DLD1 (cell line): ENCODE measurements around the gene NCCRP1.

ENCODE experiments used
- in situ Hi-C: cut with HindIII; loops from 2 replicates; pipeline ENCODE4 v1.10.0; 2017; ENCODE audit warnings: low sequenced_read_pairs

NCCRP1 gene

DNA sequence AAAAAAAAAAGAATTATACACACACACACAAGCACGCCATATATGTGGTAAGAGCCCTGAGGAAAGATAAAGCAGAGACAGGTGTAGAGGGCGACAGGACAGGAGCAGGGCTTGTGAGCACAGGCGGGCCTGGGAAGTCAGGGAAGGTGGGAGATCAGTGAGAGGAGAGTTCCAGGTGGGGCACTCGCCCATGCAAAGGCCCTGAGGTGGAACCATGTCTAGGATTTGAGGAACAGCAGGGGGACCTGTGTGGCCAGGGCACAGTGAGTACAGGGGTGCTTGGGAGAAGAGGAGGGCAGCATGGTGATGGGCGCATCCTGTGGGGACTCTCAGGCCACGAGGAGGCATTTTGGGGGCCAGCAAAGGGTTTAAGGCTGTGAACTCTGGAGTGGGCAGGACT lies 32.5 kb upstream of the NCCRP1 start:
- in situ Hi-C loops = no loop called here

DNA sequence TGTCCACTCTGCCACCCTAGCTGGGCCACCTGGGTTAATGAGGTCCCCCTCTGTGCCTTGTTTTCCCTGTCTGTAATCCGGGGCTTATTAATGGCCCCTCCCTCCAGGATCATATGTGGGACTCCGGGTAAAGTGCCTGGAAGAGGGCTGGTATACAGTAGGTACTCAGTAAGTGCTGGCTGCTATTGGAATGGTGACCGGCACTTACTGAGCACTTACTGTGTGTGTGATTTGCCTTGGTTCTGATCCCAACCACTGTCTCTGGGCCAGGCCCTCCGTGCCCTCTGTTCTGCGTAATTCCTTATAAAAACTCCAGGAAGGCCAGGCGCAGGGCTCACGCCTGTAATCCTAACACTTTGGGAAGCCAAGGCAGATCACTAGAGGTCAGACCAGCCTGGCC lies 30.9 kb upstream of the NCCRP1 start:
- in situ Hi-C loops = no loop called here

DNA sequence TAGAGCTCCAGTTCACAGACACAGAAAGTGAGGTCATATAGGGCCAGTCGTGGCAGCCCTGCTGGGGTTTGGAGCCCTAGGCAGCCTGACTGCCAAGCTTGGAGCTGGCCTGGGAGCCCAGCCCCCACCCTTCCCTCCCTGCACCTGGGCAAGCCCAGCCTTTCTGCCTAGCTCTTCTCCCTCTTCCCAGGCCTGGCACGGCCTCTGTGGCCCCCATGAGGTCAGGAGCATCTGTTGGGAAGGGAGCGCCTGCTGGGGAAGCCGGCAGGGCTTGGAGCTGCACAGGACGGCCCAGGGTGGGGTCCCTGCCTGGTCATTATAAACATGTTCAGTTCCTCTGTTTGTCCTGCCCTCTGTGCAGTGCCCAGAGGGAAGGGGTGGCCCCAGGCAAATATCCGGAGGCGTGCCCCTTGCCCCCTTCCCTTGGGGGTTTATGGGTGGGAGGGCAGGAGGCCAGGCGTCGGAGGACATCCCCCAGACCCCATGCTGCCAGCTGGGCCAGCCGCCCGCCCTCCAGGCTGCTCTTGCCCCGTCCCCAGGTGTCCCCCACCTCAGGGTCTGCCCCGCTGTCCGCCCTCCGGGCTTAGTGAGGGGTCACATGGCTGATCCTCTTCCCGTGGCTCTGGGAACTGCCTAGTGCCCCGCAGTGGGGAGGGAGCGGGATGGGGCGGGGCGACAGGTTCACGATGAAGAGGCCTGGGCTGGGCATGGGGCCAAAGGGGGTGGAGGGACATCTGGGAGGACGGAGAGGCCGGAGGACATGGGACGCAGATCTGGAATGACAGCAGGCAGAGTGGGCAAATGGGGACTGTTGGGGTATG lies 30.0 kb upstream of the NCCRP1 start:
- in situ Hi-C loops = no loop called here

DNA sequence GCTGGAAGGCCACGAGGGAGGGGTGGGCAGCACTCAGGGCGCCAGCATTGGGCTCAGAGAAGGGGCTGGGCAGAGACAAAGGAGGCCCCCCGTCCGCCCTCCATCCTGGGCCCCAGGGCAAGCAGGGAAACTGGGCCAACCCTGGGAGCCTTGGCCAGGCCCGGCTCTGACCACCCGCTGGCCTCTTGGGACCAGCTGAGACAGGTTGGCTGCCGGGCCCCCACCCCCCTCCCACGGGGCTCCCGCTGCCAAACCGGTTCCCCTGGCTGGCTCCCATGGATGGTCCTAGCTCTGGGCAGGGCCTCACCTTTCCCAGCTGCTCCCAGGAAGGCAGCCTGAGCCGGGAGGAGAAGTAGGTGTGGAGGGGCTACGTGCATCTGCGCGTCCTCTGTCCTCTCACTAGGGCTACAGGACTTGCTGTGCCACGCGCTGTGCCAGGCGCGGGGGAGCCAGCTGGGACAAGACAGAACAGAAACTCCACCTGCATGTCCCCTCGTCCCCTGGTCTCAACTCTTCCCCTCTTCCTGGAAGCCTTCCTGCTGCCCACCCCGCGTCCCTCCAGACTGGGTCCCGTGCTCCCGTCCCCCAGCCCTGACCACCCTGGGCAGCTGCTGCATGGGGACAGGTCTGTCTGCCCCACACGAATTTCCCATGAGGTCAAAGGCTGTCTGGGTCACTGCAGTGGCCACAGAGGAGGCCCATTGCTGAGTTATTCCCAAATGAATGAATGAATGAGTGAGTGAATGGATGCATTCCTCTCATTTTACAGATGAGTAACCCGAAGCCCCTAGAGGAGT lies 29.1 kb upstream of the NCCRP1 start:
- in situ Hi-C loops = no loop called here

DNA sequence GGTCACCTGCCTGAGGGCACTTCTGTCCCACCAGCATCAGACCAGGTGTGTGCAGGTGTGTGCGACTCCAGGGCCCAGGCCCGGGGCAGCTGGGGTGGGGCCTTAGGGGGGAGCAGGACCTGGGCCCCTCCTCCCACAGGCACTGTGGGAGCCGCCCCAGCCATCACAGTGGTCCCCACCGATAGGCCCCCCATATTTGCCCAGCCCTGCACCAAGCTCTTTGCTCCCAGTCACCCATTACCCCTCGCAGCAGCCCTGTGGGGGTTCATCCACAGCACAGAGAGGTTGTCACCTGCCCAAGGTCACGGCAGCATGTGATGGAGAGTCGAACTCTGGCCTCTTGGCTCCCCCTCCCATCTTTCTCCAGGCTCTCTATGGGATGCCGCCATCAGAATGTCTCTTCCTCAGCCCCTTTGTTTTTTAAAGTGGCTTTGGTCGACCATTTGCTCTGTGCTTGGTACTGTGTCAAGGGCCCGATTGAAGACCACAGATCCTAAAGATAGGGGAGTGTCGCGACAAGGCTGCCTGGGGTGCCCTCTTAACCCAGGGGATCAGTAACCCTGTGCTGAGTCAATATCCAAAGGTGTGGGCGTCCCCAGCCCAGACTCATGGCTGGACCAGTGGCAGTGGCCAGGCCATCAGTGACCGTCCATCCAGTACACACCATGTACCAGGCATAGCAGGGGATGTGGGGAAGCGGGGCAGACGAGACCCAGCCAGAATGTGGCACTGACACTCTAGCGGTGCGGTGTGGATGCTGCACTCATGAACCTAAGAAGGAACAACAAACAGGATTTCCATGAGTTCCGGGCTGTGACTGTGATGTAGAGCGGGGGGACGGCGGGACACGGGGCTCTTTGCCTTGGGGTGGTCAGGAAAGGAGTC lies 28.3 kb upstream of the NCCRP1 start:
- in situ Hi-C loops = no loop called here

DNA sequence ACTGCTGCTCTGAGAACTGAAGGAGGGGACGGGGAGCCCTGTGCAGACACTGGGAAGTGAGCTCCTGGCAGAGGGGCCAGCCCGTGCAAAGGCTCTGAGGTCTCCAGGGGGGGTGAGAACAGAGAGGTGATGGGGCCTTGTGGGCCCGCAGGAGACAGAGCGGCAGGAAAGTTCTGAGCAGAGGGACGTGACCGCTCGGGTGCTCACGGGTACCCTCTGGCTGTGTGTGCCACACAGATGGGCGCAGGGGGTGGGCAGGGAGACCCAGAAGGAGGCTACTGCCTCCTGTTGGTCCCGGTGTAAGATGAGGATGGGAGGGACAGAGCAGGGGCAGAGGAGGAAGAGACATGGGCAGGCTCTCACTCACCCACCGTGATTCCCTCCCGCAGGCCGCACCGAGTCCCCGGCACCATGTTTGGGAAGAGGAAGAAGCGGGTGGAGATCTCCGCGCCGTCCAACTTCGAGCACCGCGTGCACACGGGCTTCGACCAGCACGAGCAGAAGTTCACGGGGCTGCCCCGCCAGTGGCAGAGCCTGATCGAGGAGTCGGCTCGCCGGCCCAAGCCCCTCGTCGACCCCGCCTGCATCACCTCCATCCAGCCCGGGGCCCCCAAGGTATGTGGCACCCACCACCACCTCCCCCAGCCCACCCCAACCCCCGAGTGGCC lies 27.5 kb upstream of the NCCRP1 start:
- in situ Hi-C loops = no loop called here

DNA sequence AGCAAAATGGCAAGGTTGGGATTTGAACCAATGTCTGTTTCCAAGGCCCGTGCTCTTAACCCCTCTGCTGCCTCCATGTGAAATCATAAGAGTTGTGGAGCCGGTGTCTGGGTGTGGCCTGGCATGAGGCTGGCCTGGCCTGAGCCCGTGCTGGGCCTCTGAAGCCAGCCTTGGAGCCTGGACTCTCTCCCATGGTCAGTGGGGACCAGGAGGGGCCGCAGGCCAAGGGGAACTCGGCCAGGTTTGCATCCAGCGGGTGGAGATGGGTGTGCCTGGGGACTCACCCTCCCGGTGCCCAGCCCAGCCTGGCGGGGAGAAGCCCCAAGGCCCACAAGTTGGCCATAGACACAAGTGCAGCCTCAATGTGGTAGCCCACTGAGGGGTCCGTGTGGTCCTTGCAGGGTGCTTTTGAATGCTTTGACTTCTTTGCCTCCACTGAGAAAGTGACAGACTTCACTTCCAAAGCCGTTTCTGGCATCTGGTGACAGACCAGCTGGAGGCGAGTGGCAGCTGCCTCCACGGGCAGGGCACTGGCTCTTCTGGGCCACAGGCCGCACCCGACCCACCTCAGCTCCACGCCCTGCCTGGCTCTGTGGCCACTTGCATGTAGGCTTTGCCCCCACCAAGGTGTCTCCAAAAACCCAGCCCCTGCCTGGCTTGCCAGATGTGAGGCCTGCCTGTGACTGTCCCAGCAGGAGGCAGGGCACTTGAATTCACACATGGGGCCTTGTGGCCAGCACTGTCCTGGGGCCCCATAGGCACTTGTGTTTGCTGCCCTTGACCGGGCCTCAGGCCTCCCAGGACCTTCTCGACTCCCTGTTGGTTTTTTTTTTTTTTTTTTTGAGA lies 26.2 kb upstream of the NCCRP1 start:
- in situ Hi-C loops = no loop called here

DNA sequence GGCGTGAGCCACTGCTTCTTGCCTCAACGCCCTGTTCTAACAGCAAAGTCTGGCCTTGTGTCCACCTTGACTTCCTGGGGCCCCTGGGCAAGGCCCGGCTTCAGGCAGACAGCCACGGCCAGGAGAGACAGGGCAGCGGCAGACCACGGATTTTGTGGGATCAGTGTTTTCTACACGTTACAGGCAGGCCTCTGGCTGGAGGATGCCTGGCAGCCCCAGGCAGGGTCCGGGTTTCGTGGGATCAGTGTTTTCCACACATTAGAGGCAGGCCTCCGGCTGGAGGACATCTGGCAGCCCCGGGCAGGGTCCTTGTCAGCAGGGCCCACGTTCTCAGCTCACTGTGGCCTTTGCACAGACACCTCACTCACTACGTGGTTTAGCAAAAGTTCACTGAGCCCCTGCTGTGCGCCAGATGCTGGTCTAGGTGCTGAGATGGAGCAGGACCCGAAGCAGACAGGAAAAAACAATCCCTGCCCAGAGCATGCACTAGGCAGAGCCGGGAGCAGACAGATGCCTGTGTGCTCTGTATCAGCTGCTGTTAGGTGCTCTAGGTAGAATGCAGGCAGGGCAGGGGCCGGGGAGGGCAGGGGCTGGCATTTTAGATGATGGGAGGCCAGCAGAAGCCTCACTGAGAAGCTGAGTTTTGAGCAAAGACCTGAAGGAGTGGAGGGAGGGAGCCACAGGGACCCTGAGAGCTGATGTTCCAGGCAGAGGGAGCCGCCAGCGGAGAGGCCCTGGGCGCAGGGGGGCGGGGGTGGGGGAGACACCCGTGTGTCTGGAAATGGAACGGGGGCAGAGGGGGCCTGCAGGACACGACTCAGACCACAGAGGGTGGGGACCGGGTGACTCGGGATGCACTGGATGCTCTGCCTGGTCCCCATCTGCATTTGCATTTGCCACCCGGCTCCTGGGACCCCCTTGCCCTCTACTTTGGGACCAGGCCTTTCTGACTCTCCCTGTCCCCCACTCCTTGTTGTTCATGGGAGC lies 25.0 kb upstream of the NCCRP1 start:
- in situ Hi-C loops = no loop called here

DNA sequence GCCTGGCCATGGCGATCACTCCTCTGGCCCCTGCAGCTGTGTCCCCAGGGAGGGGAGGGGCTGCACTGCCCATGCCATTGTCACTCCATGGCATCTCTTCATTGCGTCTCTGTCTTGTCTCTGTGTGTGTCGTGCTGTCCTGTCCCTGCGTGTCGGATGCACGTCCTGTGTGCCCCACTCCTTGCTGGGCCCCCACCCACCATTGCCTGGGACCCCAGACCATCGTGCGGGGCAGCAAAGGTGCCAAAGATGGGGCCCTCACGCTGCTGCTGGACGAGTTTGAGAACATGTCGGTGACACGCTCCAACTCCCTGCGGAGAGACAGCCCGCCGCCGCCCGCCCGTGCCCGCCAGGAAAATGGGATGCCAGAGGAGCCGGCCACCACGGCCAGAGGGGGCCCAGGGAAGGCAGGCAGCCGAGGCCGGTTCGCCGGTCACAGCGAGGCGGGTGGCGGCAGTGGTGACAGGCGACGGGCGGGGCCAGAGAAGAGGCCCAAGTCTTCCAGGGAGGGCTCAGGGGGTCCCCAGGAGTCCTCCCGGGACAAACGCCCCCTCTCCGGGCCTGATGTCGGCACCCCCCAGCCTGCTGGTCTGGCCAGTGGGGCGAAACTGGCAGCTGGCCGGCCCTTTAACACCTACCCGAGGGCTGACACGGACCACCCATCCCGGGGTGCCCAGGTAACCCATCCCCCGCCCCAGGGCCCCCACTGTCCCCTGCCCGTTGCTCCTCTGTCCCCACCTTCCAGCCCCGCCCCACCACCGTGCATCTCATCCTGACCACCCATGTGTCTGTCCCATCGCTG lies 23.9 kb upstream of the NCCRP1 start:
- in situ Hi-C loops = no loop called here

DNA sequence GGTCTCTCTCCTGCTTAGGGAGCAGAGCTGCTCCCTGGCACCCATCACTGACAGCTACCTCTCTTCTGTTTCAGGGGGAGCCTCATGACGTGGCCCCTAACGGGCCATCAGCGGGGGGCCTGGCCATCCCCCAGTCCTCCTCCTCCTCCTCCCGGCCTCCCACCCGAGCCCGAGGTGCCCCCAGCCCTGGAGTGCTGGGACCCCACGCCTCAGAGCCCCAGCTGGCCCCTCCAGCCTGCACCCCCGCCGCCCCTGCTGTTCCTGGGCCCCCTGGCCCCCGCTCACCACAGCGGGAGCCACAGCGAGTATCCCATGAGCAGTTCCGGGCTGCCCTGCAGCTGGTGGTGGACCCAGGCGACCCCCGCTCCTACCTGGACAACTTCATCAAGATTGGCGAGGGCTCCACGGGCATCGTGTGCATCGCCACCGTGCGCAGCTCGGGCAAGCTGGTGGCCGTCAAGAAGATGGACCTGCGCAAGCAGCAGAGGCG lies 23.2 kb upstream of the NCCRP1 start:
- in situ Hi-C loops = no loop called here

DNA sequence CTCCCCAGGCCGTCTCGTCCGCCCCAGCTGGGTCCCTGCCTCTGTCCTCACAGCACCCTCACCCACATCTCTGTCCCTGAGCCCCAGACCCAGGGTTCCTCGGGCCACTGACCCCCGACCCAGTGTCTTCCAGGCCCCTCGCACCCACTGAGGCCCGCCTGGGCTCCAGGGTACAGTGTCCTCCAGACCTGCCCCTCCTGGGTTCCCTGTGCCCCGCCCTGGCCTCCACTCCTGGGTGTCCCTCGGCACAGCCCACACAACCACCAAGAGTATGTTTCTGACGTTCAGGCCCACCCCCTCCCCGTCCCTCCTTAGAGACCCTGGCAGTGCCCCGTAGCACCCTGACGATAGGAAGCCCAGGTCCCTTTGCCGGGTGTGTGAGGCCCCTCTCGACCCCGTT lies 22.6 kb upstream of the NCCRP1 start:
- in situ Hi-C loops = no loop called here

DNA sequence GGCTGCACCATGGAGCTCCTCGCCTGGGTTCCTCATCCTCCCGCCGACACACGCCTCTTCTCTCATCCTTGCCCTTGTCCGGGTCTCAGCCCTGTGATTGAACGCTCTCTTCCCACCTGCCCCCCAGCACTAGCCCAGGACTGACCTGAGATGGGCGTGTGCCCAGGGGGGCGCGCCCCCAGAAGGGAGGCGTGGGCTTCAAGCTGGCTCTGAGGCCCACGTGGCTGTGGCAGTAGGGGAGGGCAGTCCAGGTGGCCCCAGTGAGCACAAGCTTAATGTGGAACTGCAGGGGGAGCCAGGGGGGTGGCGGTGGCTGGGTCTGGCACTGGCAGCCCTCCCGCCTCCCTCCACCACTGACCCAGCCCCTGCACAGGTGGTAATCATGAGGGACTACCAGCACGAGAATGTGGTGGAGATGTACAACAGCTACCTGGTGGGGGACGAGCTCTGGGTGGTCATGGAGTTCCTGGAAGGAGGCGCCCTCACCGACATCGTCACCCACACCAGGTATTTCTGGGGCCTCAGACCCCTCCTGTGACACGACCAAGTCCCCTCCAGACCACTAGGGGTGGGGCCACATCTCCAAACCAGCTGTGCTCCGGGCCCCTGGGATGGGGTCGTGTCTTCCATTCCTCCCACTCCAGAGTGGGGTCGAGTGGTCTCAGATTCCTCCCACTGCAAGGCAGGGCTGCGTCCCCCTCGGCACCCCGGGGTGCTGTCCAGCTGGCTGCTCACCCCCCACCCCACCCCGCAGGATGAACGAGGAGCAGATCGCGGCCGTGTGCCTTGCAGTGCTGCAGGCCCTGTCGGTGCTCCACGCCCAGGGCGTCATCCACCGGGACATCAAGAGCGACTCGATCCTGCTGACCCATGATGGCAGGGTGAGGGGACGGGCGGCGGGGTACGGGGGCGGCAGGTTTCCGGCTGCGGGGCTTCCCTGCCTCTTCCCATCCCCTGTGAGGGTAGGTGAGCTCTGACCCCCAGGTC lies 21.9 kb upstream of the NCCRP1 start:
- in situ Hi-C loops = no loop called here

DNA sequence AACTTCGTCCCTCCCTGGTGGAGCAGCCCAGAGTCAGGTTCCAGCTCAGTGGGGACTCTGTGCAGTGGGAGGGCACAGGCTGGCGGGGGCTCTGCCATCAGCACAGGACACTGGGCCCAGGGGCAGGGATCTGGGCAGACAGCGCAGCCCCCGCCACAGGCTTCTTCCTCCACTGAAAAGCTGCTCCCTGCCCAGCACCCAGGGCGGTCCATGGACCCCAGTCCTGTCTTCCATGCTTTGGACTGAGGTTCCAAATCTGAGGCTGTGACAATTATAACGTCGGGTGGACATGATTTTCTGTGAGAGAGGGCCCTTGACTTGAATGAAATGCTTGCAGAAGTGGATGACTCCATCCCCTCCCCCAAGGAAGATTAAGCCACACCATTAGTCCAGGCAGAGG lies 21.2 kb upstream of the NCCRP1 start:
- in situ Hi-C loops = no loop called here

DNA sequence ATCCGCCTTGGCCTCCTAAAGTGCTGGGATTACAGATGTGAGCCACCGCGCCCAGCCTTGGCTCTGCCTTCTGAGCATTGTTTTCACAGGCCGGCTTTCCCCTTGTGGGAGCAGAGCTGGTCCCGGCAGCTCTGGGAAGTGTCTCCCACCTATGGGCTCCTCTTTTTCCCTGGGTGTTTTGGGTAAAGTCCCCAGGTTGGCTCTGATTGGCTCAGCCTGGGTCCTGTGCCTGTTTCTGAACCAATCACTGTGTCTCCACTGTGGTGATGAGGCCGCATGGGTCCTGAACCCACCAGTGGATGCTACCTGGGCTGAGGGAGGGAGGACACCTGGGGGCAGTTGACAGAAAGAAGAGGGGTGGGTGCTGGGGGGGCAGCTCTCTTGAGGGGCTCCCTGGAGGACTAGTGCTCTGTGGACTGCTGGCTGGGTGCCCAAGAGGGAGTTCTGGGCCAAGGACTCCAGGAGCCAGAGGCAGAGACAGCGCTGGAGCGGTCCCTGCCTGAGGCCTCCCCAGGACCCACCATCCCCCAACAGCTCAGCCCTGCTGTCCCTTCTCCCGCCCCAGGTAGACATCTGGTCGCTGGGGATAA lies 19.6 kb upstream of the NCCRP1 start:
- in situ Hi-C loops = no loop called here

DNA sequence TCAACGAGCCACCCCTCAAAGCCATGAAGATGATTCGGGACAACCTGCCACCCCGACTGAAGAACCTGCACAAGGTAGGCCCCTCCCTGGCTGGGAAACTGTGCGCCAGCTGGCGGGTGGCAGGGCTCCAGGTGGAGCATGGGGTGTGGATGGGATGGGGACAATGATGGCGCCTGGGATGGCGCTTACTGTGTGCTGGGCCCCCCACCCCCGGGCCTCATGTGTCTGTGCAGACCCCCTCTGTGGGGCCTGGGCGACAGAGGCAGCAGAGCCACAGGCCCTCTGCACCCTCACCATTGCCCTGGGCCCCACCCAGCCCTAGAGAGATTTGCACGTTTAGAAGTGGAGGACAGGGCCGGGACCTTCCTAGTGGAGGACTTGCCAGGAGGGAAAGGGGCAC lies 19.0 kb upstream of the NCCRP1 start:
- in situ Hi-C loops = no loop called here
